Dermis microvascular lymphatic vessel endothelial cell (primary cell): ENCODE data around the gene VKORC1. TPM values are rescaled to one million over a fixed set of nuclear protein-coding genes. Genes with fewer than 3 reads are reported as not detected.
A peak's percentile ranks its signal among the peaks of the same experiment; 100 is the strongest.
"Not testable (repeated sequence)": the region's sequence is repeated elsewhere in the genome, so short reads cannot be mapped to it uniquely, and the experiment has no call there.

Experiments
- DNase-seq, 2 donors: peaks; one replicate each; pipeline versions ENCODE4 v3.0.0 to v3.0.0-alpha.2; 2010; ENCODE audit warnings: low read depth in 2 of 2
- total RNA-seq: library from RNA; depleted of rRNA; stranded (reverse); fragments of >200 nt; gene quantifications from 2 replicates; pipeline ENCODE4 v1.2.1, GENCODE V29; 2014

VKORC1 gene
- total RNA-seq, 1 donor from 2014 or later, result 59.8 TPM

DNA sequence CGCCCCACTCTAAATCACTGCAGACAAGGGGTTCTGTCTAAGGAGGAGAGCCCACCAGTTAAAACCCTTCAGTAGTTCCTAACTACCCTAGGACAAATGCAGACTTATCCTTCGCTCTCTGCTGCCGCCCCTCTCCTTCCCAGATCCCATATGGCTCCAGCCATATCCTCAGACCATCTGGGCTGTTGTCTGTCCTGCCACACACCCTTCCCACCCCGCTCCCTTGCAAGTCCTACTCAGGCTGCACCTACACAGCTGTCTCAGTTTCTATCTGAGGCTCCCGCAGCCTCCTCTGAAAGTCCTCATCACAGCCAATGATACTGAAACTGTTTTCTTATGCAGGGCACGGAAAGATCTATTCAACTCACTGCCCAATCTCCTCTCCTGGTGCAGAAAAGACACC, 12.9 kb upstream of the VKORC1 start:
- no peak for DNase-seq

GRCh38 chr16:31106509-31107464, 12.2 kb upstream of the VKORC1 start:
- no peak for DNase-seq

- DNase-seq, result peak; percentile 18 to 50
Measured at GRCh38 chr16:31105677-31106213, 11.1 kb upstream of the VKORC1 start.

GRCh38 chr16:31100876-31101641, 6.5 kb upstream of the VKORC1 start:
- DNase-seq, result not testable (repeated sequence)

DNA sequence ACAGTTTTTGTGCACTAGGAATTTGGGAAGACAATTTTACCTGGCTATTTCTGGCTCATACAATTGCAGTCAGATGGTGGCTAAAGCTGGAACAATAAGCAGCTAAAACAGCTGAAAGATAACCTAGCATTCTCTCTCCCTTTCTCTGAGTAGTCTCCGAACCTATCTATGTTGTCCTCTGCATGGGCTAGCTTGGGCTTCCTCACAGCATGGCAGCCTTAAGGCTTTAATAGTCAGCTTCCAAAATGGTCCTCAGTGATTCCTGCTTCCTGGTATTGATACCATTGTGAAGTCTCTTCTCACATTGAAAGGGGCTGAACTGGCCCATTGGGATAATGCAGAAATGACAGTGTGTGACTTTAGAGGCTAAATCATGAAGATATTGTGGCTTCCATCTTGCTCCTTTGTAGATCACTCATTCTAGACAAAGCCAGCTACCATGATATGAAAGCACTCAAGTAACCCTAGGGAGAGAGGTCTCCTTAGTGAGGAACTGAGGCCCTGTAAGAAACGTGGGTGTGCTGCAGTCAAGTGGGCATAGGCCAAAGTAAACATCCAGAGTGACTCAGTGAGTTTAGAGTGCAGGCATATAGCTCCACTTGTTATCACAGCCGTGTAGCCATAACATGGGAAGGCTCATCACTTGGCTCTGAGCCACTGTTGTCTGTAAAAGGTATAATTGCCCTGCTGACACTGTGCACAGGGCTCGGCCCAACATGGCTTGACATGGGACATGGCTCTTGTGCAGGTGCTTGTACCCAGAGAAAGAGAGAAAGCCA, 5.5 kb upstream of the VKORC1 start:
- peak in 1 of 2 donors; percentile 36 for DNase-seq

DNA sequence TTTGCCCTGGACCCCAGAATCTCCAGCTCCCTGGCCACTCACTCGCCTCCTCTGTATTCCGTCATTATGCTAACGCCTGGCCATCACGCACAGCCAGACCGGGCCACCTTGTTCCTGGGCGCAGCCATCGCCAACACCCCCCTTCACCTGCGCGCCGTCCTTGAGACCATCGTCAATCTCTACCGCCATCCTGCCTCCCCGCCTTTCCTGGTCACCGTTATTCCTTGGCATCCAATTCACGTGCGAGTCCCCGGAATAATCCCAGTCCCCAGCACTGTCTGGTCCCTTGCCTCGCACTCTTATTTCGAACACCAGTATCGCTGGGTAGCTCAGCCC, 541 bp downstream of the VKORC1 start:
- peak in 1 of 2 donors; percentile 14 for DNase-seq

DNA sequence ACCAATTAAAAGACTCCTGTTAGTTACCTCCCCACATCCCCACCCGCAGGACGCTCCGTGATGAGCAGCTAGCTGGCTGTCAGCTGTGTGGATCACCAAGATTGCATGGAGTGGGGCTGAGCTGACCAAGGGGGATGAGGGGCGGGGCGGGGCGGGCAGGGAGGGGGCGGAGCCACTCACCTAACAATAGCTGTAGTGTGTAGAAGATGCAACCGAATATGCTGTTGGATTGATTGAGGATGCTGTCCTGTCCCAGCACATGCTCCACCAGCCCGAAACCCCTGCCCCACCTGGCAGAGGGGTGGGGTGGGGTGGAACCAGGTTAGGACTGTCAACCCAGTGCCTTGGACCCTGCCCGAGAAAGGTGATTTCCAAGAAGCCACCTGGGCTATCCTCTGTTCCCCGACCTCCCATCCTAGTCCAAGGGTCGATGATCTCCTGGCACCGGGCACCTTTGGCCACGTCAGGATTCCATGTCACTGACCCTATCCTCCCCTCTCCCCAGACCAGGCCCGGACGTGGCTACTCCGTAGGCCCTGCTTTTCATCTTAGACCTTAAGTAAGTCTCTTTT, 1.4 kb downstream of the VKORC1 start:
- peak in 1 of 2 donors; percentile 18 for DNase-seq

DNA sequence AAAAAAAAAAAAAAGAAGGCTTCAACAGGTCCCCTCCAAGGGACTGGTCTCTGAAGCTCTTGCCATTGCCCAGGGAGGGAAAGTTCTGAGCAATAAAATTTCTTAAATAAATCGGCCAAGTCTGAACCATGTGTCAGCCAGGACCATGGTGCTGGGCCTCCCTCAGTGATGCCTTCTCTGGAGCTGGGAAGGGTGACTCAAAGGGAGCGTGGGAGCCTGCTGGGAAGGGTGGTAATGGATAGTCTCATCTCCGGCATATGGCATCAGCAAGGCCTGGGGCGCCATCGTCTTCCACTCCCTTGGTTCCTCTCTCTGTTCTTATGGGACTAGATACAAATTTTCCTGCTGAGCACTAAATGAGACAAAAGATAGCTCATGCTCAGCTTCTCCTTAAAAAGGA, 2.3 kb downstream of the VKORC1 start:
- DNase-seq, result no peak

GRCh38 chr16:31090540-31090939, 4.1 kb downstream of the VKORC1 start:
- DNase-seq, result no peak

- DNase-seq, result no peak
Measured at GRCh38 chr16:31089199-31089598, 5.4 kb downstream of the VKORC1 start.

GRCh38 chr16:31088459-31089183, 6.0 kb downstream of the VKORC1 start, which contains the start of gene PRSS53:
PRSS53 (minus strand) TSS chr16:31088943; CDS start chr16:31088809, 134 bp downstream.
- no peak for DNase-seq

DNA sequence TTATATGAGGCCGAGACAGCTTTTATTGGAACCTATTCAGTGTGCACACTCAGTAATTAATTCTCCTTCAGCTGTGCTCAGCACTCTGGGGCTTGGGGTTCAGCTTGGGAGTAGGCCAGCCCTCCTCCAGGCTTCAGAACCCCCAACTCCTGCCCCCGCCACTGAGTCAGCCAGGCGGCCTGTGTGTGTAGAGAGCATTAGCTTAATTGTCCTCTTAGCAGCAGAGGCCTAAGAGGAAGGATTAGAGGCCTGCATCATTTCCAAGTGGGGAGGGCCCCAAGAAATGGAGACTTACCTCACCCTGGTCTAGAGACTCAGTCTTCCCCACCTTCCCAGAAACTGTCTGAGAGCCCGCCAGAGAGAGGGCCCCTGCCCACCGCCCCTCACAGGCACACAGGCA, 6.6 kb downstream of the VKORC1 start:
- no peak for DNase-seq

DNA sequence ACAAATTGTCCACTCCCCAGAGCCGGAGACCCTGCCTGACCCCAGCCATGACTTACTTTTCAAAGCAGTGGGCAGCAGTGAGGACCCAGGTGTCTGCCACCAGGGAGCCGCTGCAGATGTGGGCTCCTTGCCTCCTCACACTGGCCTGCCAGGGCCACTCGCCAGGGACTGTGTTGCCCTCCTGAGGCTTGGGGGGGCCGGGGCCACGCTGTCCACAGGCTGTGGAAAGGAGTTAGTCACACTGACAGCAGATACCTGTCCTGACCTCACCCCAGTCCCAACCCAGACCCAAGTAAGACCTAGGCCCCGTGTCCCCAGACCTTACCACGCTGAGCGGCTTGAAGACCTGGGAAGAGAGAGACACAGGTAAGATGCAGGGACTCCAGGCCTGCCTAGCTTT, 7.1 kb downstream of the VKORC1 start:
- DNase-seq, result no peak

DNA sequence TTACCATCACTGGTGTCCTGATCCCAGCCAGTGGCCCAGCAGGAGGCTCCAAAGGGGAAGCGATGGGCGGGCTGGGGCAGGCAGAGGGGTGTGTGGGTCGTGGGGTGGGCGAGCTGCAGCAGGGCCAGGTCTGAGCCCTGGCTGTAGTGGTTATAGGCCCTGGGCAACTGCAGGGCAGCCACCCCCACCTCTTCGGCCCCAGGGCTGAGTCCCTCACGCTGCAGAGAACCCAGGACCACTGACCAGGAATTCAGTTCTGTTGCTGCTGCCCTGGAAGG, 8.0 kb downstream of the VKORC1 start:
- no peak for DNase-seq

DNA sequence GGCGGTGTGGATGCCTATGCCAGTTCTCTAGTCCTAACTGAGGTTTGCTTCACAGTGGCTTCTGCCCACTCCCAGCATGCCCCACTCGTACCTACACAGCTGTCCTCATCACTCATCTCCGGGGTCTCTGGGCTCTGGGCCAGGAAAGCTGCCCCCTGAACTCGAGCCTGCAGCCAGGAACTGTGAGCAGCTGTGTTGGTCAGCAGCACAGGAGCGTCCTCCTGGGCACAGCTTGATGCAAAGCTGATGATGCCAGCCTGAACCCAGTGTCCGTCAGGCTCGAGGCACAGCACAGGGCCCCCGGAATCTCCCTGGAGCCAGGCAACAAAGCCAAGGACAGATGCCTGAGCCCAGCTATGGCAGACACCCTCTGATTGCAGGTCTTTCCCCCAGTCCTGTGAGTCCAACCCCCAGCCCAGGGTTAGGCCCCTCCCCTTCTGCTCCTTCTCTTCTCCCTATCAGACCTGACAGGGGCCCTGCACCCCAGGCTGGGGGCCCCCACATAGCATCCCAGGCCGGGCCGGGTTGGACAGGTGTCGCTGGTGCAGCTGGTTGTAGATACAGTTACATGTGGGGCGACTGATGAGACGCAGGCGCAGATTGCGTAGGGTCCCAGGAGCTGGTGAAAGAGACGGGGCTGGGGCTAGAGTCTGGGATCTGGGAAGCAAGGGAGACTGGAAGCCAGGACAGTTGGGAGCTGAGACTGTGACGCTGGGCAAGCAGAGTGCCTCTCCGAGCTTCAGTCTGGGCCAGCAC, 8.5 kb downstream of the VKORC1 start:
- no peak for DNase-seq

DNA sequence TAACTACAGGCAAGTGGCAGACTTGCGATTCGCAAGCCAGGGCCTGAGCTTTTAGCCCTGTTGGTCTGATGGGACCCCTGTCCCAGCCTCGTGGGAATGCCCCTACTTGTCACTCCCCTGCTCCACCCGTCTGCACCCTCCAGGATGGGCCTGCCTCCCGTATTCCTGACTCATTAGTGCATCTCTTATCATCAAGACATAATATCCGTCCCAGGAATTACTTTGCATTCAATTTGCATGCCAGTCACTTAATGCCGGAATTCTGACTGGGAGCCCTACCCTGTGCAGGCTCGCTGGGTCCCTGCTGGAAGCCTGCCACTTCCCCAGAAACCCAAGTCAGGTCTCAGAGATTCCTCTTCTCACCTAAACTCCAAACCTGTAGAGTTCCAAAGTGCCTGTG, 9.2 kb downstream of the VKORC1 start:
- no peak for DNase-seq

- no peak for DNase-seq
Measured at GRCh38 chr16:31084584-31085302, 9.9 kb downstream of the VKORC1 start.

GRCh38 chr16:31083981-31084380, 10.6 kb downstream of the VKORC1 start:
- DNase-seq, result no peak

- DNase-seq, result no peak
Measured at GRCh38 chr16:31083556-31083955, 11.0 kb downstream of the VKORC1 start.
